SKM-1 treated with dmso at 0.1 percent for 144 hours (cell line): Measurements from ENCODE around the gene AMZ2.
A peak's percentile ranks its signal among the peaks of the same experiment; 100 is the strongest.
"Not testable (repeated sequence)": the region's sequence is repeated elsewhere in the genome, so short reads cannot be mapped to it uniquely, and the experiment has no call there.

Source experiments
- DNase-seq: peaks from one replicate; lab custom pipeline; 2025; ENCODE audit not compliant: unreplicated experiment; lab: John Stamatoyannopoulos, UW

The AMZ2 gene

GRCh38 chr17:68247445-68248198 is at the start of gene AMZ2:
Gene AMZ2 (plus strand): TSS chr17:68248043. CDS start chr17:68250188, 2,145 bp downstream.
- DNase-seq, result peak; percentile 84

GRCh38 chr17:68198931-68199836 is 48.7 kb upstream of the AMZ2 start:
- no peak for DNase-seq

GRCh38 chr17:68199837-68200688 is 47.8 kb upstream of the AMZ2 start:
- no peak for DNase-seq

- DNase-seq, result peak; percentile 20
Measured at GRCh38 chr17:68200689-68201417, 47.0 kb upstream of the AMZ2 start.

GRCh38 chr17:68201418-68201771 is 46.4 kb upstream of the AMZ2 start:
- not testable (repeated sequence) for DNase-seq

- DNase-seq, result not testable (repeated sequence)
Measured at GRCh38 chr17:68202321-68202720, 45.5 kb upstream of the AMZ2 start.

- DNase-seq, result no peak
Measured at GRCh38 chr17:68204736-68205135, 43.1 kb upstream of the AMZ2 start.

GRCh38 chr17:68205251-68205807 is 42.5 kb upstream of the AMZ2 start:
- peak; percentile 71 for DNase-seq

GRCh38 chr17:68205808-68206720 is 41.8 kb upstream of the AMZ2 start:
- DNase-seq, result no peak

- no peak for DNase-seq
Measured at GRCh38 chr17:68207651-68208253, 40.1 kb upstream of the AMZ2 start.

- not testable (repeated sequence) for DNase-seq
Measured at GRCh38 chr17:68208651-68209050, 39.2 kb upstream of the AMZ2 start.

GRCh38 chr17:68209191-68209900 is 38.5 kb upstream of the AMZ2 start:
- DNase-seq, result not testable (repeated sequence)

GRCh38 chr17:68210570-68211315 is 37.1 kb upstream of the AMZ2 start:
- no peak for DNase-seq

- not testable (repeated sequence) for DNase-seq
Measured at GRCh38 chr17:68213428-68214411, 34.1 kb upstream of the AMZ2 start.

- DNase-seq, result not testable (repeated sequence)
Measured at GRCh38 chr17:68215453-68215852, 32.4 kb upstream of the AMZ2 start.

- not testable (repeated sequence) for DNase-seq
Measured at GRCh38 chr17:68219429-68219828, 28.4 kb upstream of the AMZ2 start.
